HCEC 1CT (cell line): ENCODE measurements around the gene DLX5.

Experiments
- DNase-seq: peaks from one replicate; pipeline ENCODE4 v3.0.0-alpha.2; 2017

DLX5 gene

DNA sequence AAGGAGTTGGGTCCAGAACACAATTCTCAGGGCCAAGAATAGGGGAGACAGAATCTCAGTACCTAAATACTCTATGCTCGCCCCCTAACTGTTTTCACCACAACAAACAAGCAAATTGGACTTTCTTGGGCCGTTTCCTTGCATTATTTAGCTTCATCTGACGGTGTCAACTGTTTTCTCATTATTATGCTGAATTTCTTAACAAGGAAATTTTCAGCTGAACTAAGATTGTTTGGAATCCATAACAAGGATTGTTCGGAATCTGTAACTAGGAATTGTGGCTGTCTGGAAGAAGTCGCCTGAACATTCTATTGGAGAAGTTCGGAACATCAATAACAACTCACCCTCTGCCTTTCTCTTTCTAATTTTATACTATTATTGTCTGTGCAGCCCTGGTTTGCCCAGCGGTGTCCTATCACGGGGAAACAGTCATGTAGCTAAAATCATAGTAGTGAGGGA lies 34.7 kb downstream of the DLX5 start:
- no peak for DNase-seq

DNA sequence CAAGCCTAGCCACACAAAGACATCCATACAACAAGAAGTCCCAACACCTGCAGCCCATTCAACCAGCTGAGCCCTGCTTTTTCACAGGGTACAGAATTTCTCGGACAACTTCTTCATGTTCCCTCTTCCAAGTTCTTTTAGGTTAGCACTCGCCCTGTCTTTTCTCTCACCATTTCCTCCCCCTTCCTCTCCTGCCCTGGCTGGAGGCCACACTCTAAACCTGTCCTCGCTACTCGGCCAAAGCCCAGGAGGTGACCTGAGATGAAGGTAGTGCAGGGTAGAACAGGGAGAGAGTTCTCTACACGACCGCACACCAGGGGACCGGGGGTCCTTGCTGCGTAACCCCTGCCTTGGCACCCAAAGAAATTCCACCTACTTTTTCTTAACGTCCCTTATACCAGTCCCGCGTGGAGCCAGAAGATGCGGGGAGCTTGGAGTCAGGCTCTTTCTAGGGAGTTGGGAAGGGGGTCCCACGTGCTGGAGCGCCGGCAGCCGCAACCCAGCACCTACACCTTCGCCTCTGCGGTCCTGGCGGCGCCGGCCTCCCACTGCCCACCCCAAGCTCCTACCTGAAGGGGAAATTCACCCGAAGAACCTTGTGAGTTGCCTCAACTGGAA lies 35.3 kb downstream of the DLX5 start:
- DNase-seq: no peak

DNA sequence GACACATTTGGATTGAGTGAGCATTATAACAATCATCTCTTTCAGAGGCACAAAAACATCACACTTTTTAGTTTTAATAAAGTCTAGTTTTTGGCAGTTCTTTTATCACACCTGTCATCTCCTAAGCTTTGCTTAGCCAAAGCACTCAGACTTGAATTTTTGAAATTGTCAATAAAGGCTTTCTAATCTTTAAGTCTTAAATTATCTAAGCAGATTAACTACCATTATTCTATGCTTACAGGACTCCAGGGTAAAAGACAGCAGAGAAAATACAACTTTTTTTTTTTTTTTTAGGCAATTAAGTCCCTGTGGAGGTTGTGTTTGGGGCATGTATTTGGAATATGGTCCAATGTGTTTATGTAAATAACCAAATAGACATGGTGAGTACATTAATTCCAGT lies 36.9 kb downstream of the DLX5 start:
- DNase-seq: no peak

DNA sequence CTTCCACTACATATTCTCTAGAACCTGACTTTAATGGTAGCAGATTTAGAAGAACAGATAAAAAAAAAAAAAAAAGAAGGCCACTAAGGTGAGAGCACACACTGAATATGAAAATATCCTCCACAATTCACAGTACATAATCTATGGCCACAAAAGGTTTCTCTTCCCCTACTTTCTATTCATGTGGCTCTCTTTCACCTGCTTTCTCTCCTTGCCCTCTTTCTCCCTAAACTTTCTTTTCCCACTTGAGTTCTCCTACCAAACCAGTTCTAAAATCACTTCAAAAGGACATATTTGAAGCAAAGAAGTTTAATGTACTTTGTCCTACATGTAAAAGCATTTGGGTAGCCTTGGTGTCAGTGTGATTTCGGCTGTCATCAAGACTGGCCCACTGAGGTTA lies 37.7 kb downstream of the DLX5 start:
- DNase-seq: no peak

DNA sequence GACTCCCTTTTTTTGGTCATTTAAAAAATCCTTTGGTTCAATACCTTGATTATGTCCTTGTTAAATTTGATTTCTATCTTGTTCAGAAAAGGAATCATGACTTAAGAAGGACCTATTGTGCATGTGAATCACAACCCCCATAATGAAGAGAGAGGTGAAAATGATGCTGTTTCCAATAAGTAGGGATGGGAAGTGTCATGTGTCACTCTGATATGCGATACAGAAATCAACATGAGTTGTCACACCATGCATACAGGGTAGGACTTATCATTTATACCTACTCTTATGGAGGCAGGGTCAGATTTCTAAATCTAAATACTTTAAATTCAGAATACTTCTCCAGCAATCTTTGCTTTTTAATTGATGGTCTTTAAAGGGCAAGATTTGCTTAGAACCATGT lies 38.6 kb downstream of the DLX5 start:
- DNase-seq: no peak

DNA sequence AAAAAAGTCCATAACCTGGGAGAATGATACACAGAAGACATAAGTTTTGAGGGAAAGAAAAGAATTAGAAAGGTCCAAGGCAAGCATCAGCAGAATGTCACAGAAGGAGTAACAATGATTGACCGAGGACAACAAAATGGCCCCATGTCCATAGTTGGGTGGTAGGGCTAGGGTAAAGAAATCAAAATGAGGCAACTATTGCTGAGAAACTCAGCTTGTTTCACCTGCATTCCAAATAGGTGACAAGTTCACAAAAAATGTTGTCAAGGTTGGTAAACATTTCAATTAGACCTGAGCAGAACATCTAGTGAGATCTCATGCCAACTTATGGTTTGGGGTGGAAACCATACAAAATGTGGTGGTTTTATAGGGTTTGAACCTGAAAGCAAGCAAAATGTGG lies 42.0 kb downstream of the DLX5 start:
- no peak for DNase-seq

DNA sequence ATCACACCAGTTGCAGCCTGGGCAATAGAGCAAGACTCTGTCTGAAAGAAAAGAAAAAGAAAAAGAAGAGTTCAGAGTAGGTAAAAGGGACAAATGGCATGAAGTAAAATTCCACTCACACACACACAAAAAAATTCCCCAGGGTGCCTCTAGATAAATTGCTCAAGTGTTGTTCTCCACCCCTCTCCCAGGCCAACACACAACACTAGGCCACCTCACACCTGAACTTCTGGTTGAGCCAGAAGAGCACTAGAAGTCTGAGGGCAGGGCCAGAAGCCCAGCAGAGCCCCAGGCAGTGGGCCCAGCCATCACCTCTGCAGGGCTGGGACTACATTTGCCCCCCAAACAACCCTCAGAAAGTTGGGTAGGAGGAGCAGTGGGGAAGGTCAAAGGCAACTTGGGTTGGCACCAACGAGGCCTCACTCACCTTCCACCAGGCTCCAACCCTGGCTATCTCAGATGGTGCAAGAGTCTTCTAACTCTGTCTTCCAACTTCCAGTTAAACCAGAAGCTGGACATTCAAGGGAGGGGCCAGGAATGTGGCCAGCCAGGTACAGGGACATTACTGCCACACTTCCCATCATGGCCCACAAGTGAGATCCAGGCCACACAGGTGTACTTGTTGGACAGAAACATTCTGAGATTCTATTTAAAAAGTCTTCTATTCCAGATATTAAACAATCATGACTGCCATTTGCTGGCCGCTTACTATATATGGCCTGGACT lies 44.9 kb downstream of the DLX5 start:
- no peak for DNase-seq

DNA sequence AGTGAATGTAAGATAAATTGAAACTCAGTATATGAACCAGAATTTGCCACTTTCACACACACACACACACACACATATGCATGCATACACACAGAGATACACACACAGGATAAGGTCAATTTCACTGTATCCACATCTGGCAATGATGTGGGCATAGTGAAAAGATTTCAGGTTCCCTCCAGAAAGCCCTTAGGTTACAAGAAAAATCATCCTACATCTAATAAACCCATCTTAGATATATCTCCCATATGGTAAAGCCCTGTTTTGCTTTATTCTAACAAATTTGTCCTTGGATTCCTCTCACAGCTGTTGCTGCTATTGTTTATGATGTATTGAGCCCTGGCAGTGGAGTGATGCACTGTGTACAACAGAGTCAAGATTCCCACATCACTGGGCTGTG lies 47.2 kb downstream of the DLX5 start:
- no peak for DNase-seq

DNA sequence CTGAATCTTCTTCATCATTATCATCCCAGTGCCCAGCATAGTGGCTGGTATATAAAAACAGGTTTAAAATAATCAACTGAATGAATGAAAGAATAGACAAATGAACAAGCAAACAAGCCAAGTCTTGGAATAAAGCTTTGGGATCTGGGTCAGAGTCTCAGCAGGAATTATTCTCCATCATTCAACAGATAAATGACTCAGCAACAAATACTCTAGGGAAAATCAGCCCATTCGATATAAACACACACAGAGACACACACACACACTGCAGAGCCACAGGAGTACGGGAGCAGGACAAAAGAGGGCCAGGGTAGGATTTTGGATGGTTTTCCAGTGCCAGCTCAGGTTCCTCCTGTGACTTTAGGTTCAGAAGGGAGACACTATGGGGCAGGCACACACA lies 48.5 kb downstream of the DLX5 start:
- no peak for DNase-seq

DNA sequence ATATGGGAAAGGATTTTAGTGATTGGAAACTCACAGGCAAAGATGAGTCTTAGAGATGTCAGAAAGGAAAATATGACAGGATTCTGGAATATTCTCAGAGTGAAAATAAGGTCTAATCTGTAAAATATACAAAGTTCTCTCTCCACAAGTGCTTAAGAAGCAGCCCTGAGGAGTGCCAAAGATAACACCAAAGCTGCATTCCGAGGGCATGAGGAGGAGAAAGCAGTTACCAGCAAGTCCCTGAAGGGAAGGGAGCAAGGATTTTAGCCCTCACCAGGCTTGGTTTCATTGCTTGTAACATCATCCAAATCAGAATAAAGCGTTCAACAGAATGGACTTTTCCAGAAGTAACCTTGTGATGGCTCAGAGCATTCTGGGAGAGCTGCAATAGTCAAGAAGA lies 50.6 kb downstream of the DLX5 start:
- DNase-seq: no peak

DNA sequence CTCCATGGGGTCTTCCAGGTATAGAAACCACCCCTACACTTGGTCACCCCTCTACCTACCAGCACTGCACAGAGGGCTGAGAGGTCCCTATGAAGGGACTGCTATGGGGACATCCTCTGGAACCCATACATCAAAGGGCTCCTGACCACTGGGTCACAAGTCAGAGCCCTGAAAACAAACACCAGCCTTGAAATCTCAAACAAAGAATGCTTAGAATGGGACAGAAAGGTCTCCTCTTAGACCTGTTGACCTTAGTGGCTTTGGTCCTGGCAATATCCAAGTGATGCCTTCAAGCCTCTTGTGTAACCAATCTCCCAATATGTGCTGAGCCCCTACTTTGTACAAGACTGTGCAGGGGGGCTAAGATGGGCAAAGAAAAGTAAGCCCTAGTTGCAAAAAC lies 53.9 kb downstream of the DLX5 start:
- DNase-seq: no peak
